K562 (cell line): ENCODE measurements around the gene PTPRT. TPM values are rescaled to one million over a fixed set of nuclear protein-coding genes. Genes with fewer than 3 reads are reported as not detected.

Experiments used
- ATAC-seq: fragments of 200-7000 bp; cut with Tn5 transposase; 3 replicates; pipeline ENCODE4 v1.9.1; 2020; ENCODE audit warnings: moderate library complexity
- BruUV-seq: library from RNA; stranded (reverse); fragments of 400-500 nt; replicated peaks from 2 replicates; lab custom pipeline; 2021; lab: Mats Ljungman, UMichigan
- CTCF ChIA-PET: fragments of 300-600 bp; formaldehyde crosslinking; extraction: SDS; loops from one replicate; lab custom pipeline; 2021; ENCODE audit warnings: low intra/inter-chr PET ratio; lab: Yijun Ruan, JAX
- POLR2A ChIA-PET: fragments of 300-600, 350-650 bp; sonication (Branson Sonifier 250); formaldehyde crosslinking; extraction: SDS; loops from one replicate; lab custom pipeline; 2021; ENCODE audit warnings: antibody characterized with exemption, inconsistent platforms; lab: Yijun Ruan, JAX
- DNase-seq, 4 experiments: peaks; one replicate each; pipeline versions ENCODE4 v3.0.0 to v3.0.0-alpha.2; 2011 to 2018; ENCODE audit warnings: low spot score in 3 of 4, mixed read lengths in 3 of 4; ENCODE audit errors: extremely low read depth in 1 of 4
- FAIRE-seq: peaks from 2 replicates; lab custom pipeline; 2011; peaks lifted over from hg19 to GRCh38; lab: Jason Lieb, UNC
- H2AFZ ChIP-seq: 2 replicates; pipeline ENCODE4 v1.6.0; 2011; ENCODE audit warnings: low read depth, low read length, control low read depth, inconsistent platforms
- H3K27ac ChIP-seq: fragments of 200-600 bp; 3 replicates; pipeline ENCODE4 v1.8.0; 2011; ENCODE audit warnings: low read depth, mild to moderate bottlenecking, control low read depth, inconsistent platforms, low read length, moderate library complexity, mixed read lengths; ENCODE audit errors: extremely low read depth
- H3K27me3 ChIP-seq, 2 experiments: fragments of 300-600 bp in 1 of 2; 2 replicates in 1 of 2; 3 replicates in 1 of 2; pipeline versions ENCODE4 v1.6.0 to v1.8.0; 2011; ENCODE audit warnings: inconsistent platforms in 2 of 2, low read length in 2 of 2, mild to moderate bottlenecking in 1 of 2, mixed read lengths in 1 of 2, moderate library complexity in 1 of 2; ENCODE audit not compliant: control insufficient read depth in 2 of 2, insufficient read depth in 2 of 2
- H3K36me3 ChIP-seq: fragments of 300-600 bp; 3 replicates; pipeline ENCODE4 v1.8.0; 2011; ENCODE audit warnings: mild to moderate bottlenecking, low read length, inconsistent platforms; ENCODE audit not compliant: control insufficient read depth, insufficient read depth
- H3K4me1 ChIP-seq, 2 experiments: fragments of 200-600 bp in 1 of 2; replicated peaks in 1 of 2; 2 replicates in 1 of 2; 3 replicates in 1 of 2; pipeline versions ENCODE4 v1.5.1 to v1.8.0; 2011; ENCODE audit warnings: inconsistent platforms in 2 of 2, low read length in 2 of 2, mild to moderate bottlenecking in 1 of 2, mixed read lengths in 1 of 2, moderate library complexity in 1 of 2; ENCODE audit not compliant: control insufficient read depth in 2 of 2, insufficient read depth in 2 of 2
- H3K4me2 ChIP-seq: 2 replicates; pipeline ENCODE4 v1.6.1; 2011; ENCODE audit warnings: low read length, control low read depth, inconsistent platforms, mixed read lengths; ENCODE audit not compliant: insufficient read depth
- H3K4me3 ChIP-seq: fragments of 200-600 bp; sonication (generic), shearing (Covaris generic); 2 replicates; pipeline ENCODE4 v1.5.1; 2016; ENCODE audit warnings: control low read depth, inconsistent platforms
- H3K79me2 ChIP-seq: fragments of 200-600 bp; 3 replicates; pipeline ENCODE4 v1.8.0; 2011; ENCODE audit warnings: low read length, inconsistent platforms; ENCODE audit not compliant: control insufficient read depth, insufficient read depth
- H3K9ac ChIP-seq, 2 experiments: 2 replicates each; pipeline versions ENCODE4 v1.6.0 to v1.6.1; 2011; ENCODE audit warnings: low read depth in 2 of 2, low read length in 2 of 2, control low read depth in 1 of 2, inconsistent platforms in 1 of 2, mild to moderate bottlenecking in 1 of 2, mixed read lengths in 1 of 2; ENCODE audit not compliant: insufficient read depth in 1 of 2
- H3K9me1 ChIP-seq: one replicate; pipeline ENCODE4 v1.6.0; 2011; ENCODE audit warnings: inconsistent platforms, mild to moderate bottlenecking, low read length, moderate library complexity; ENCODE audit not compliant: control insufficient read depth, insufficient read depth
- H3K9me3 ChIP-seq: replicated peaks from 2 replicates; pipeline ENCODE4 v1.5.1; 2011; ENCODE audit warnings: low read depth, low read length, inconsistent platforms; ENCODE audit not compliant: control insufficient read depth, insufficient read depth
- H4K20me1 ChIP-seq: replicated peaks from 2 replicates; pipeline ENCODE4 v1.6.1; 2011; ENCODE audit warnings: low read length, inconsistent platforms, mixed read lengths; ENCODE audit not compliant: control insufficient read depth, insufficient read depth
- HMGN3 ChIP-seq: IDR thresholded peaks from 2 replicates; pipeline ENCODE4 v1.6.1; 2011; ENCODE audit warnings: borderline replicate concordance, low read depth, mild to moderate bottlenecking, mixed read lengths, low read length; ENCODE audit not compliant: insufficient read length; ENCODE audit errors: extremely low read depth
- LEF1 ChIP-seq: fragments of 450-650 bp; IDR thresholded peaks from 2 replicates; pipeline ENCODE4 v1.6.1; 2016; ENCODE audit warnings: mild to moderate bottlenecking
- PHB2 ChIP-seq: fragments of 450-650 bp; IDR thresholded peaks from 2 replicates; pipeline ENCODE4 v1.6.1; 2017; ENCODE audit warnings: low read depth
- PTBP1 ChIP-seq: fragments of 200-400 bp; formaldehyde crosslinking; IDR thresholded peaks from 2 replicates; pipeline ENCODE4 v1.6.1; 2017; ENCODE audit warnings: low read depth, low read length
- PURB ChIP-seq: sonication (generic); formaldehyde crosslinking; IDR thresholded peaks from 2 replicates; pipeline ENCODE4 v1.9.0; 2021; ENCODE audit warnings: low read depth, mild to moderate bottlenecking, missing genetic modification reagents
- TAL1 ChIP-seq: fragments of 450-650 bp; IDR thresholded peaks from 2 replicates; pipeline ENCODE4 v1.6.1; 2016; ENCODE audit warnings: mild to moderate bottlenecking
- WHSC1 ChIP-seq: IDR thresholded peaks from one replicate; pipeline ENCODE4 v1.6.1; 2012; ENCODE audit warnings: low read length, control low read depth, inconsistent platforms
- YBX1 ChIP-seq: fragments of 450-650 bp; IDR thresholded peaks from 2 replicates; pipeline ENCODE4 v1.7.1; 2016; ENCODE audit warnings: mild to moderate bottlenecking
- ZNF253 ChIP-seq: fragments of 250-450 bp; sonication (Bioruptor Pico); conservative IDR thresholded peaks from 2 replicates; pipeline ENCODE4 v1.6.1; 2021; ENCODE audit warnings: mild to moderate bottlenecking
- ZNF717 ChIP-seq: fragments of 250-450 bp; sonication (Bioruptor Pico); IDR thresholded peaks from 2 replicates; pipeline ENCODE4 v1.5.0; 2021
- WGBS: fragments of 100-300 bp; shearing (Covaris generic); methylation state at CpG from one replicate; pipeline ENCODE4 v1.1.6; 2016; ENCODE audit warnings: low coverage, mixed read lengths; ENCODE audit not compliant: insufficient coverage; ENCODE audit errors: missing lambda C conversion rate; 5-methylcytosine and 5-hydroxymethylcytosine counted together
- in situ Hi-C: fragments of 300-500 bp; cut with MboI; formaldehyde crosslinking; loops from 4 replicates; pipeline ENCODE4 v1.15.0; 2018; ENCODE audit warnings: inconsistent platforms, mixed read lengths
- intact Hi-C: fragments of 100-400 bp; cut with micrococcal nuclease; formaldehyde crosslinking; loops from 2 replicates; pipeline ENCODE4 v1.14.2; 2022
- polyA plus RNA-seq, 8 experiments: library from polyadenylated mRNA; depleted of rRNA in 4 of 8; stranded (reverse) in 5 of 8; unstranded in 3 of 8; fragments of >200 nt; fragmentation: Nextera tagmentation in 2 of 8; fragmentation: Illumina TruSeq in 1 of 8; extraction: Ambion mirVana in 2 of 8; extraction: Trizol in 1 of 8; gene quantifications; 2 replicates each; pipeline versions ENCODE4 v1.2.1 to v1.2.3, GENCODE V29; 2011 to 2014; ENCODE audit warnings: inconsistent platforms in 1 of 8, missing spikeins in 1 of 8
- total RNA-seq, 7 experiments: library from RNA; depleted of rRNA in 6 of 7; stranded (reverse); fragments of >200 nt in 6 of 7; fragmentation: Illumina TruSeq in 2 of 7; extraction: Trizol in 2 of 7; gene quantifications; 2 replicates each; pipeline versions ENCODE4 v1.2.1 to v1.2.3, GENCODE V29; 2011 to 2021; ENCODE audit warnings: low replicate concordance in 1 of 7

PTPRT gene
- total and polyA plus RNA-seq, 9 of the 15 experiments (the other 6 are each of a cell fraction or from before 2014, with no cell fraction given), result not detected

GRCh38 chr20:43238266-43238665 is 48.6 kb upstream of the PTPRT start:
- no peak for FAIRE-seq
- Histone ChIP-seq H3K79me2 (no peaks in the 10 kb centered on the region), H3K27me3 (no peaks in the 10 kb centered on the region; a peak in 1 of 5 replicates), H4K20me1 (no peaks in the 10 kb centered on the region), H3K9ac (no peak overlapping the region), H3K27ac (no peak overlapping the region), H3K4me2 (no peak overlapping the region), H3K9me3 (no peaks in the 10 kb centered on the region), H3K4me1 (no peaks in the 10 kb centered on the region), H3K36me3 (no peaks in the 10 kb centered on the region), H3K9me1 (no peaks in the 10 kb centered on the region), H3K4me3 (no peak overlapping the region), H2AFZ (no peak overlapping the region)
- CTCF ChIA-PET, result no interaction called here
- POLR2A ChIA-PET, result interaction anchor here (0.5 to 1.2 kb wide), 3 partner anchors 13 to 105 kb away, joined by 3 read pairs; no protein-coding TSS in a partner anchor
- no peak for ATAC-seq
- in situ Hi-C loops (no loop called here), intact Hi-C loops (no loop called here)
- WGBS, result 0% methylated on average over 5 of the region's 5 CpGs
- no TSS peak for BruUV-seq
- DNase-seq, result no peak
- TF ChIP-seq ZNF253 (CRISPR knock-in tag), result no peak
- TF ChIP-seq LEF1, result no peak
- TF ChIP-seq PHB2, result no peak
- TF ChIP-seq ZNF717 (CRISPR knock-in tag), result no peak
- no peak for TF ChIP-seq WHSC1
- TF ChIP-seq PTBP1, result no peak
- TF ChIP-seq TAL1, result no peak
- TF ChIP-seq PURB (CRISPR knock-in tag), result no peak
- no peak for TF ChIP-seq YBX1
- TF ChIP-seq HMGN3, result no peak
